GM12892 (cell line): ENCODE measurements around the gene PDE6H.

Experiments used
- POLR2A ChIP-seq: IDR thresholded peaks from 2 replicates; pipeline ENCODE4 v1.6.1; 2011; ENCODE audit warnings: low read depth, low read length, control low read depth
- TAF1 ChIP-seq: IDR thresholded peaks from 2 replicates; pipeline ENCODE4 v1.6.1; 2011; ENCODE audit warnings: low read depth, mild to moderate bottlenecking, control low read depth, low read length, borderline replicate concordance

GRCh38 chr12:14992673-14993072 is 19.8 kb downstream of the PDE6H start:
- TF ChIP-seq TAF1, result no peak
- no peak for TF ChIP-seq POLR2A
